HG03095 (cell line): ENCODE measurements around the gene MYL12A.

Source experiments
- ATAC-seq: cut with Tn5 transposase; IDR thresholded peaks from one replicate; pipeline ENCODE4 v1.9.1; 2021; ENCODE audit warnings: moderate library complexity; ENCODE audit not compliant: unreplicated experiment

The MYL12A gene

GRCh38 chr18:3224223-3224622, 23.4 kb upstream of the MYL12A start:
- no peak for ATAC-seq

DNA sequence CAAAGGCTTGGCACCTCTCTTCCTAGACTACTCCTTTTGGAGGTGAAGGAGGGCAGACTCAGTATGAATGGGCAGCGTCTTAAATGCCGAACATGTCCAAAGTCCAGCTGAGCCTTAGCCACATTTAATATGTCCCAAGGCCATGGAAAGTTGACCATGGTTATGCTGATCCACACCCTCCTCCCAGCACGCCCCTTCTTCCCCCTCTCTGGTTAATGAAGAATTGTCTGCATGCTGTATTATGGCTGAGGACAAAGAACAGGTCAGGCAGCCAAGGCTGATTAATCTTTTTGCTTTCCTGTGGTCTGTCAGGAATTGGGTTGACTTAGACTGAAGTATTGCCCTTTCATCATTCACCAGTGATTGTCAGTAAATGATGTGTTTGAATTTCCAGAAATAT, 22.0 kb upstream of the MYL12A start:
- ATAC-seq, result no peak

DNA sequence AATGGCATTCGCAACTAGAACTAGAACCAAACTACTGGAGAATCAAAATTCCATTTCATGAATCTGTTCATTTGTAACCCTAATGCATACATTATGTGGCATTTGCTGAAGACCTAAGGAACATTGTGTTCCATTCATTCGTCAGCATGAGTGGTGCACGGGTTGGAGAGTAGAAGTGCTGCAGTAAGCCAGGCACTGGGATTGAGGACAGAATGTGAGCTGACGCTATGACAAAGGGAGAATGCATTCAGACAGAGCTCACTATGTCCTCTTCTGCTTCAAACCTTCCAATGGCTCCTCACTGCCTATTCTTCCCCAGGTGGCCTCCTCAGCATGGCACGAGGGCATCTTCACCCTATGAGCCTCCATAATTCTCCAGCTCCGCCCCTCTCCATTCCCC, 21.6 kb upstream of the MYL12A start:
- ATAC-seq, result no peak

DNA sequence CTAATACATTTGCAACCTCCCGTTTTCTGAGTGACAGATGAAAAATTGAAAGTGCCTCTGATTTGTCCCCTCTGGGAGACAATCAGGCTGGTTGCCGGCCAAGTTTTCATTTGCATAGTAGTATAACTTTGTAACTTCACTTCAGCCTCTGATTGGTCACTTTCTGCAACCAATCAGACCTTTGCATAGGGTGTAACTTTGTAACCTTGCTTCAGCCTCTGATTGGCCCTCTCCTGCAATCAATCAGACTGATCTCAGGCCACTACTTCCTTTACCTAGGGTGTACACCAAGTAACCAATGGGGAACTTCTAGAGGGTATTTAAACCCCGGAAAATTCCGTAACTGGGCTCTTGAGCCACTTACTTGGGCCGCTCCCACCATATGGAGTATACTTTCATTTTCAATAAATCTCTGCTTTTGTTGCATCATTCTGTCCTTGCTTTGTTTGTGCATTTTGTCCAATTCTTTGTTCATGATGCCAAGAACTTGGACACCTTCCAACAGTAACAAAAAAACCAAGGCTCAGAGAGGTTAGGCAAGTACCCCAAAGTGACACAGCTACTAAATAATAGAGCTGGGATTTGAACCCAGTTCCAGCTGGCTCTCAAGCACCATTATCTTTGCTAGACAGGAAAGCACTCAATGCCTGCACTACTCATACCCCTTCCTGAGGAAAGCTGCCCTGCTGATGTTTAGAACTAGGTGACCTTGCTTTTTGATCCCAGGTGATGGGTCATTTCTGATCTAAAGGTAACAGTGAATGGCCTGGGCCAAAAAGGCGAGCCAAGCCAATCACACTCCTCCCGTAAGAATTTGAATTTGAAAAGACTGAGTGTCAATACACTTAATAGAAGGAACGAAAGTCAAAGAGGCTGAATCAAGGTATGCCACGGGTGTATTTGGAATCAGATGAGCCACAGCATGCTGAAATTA, 16.9 kb upstream of the MYL12A start:
- no peak for ATAC-seq

- no peak for ATAC-seq
Measured at GRCh38 chr18:3233004-3233403, 14.6 kb upstream of the MYL12A start.

- ATAC-seq, result no peak
Measured at GRCh38 chr18:3233433-3234168, 14.0 kb upstream of the MYL12A start.

GRCh38 chr18:3234457-3234856, 13.1 kb upstream of the MYL12A start:
- ATAC-seq, result no peak

GRCh38 chr18:3235846-3236245, 11.8 kb upstream of the MYL12A start:
- no peak for ATAC-seq

- ATAC-seq, result no peak
Measured at GRCh38 chr18:3236470-3236869, 11.1 kb upstream of the MYL12A start.

DNA sequence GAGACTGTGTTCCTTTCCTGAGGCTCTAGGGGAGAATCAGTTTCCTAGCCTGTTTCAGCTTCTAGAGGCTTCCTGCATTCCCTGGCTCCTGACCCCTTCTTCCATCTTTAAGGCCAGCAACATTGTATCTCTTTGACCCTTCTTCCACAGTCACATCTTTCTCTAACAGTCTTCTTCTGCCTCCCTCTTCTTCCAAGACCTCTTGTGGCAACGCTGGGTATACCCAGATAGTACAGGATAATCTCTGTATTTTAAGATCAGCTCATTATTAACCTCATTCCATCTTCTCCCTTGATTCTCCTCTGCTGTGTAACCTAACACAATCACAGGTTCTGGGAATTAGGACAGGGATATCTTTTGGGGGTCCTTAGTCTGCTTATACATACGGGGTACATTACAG, 8.9 kb upstream of the MYL12A start:
- no peak for ATAC-seq

DNA sequence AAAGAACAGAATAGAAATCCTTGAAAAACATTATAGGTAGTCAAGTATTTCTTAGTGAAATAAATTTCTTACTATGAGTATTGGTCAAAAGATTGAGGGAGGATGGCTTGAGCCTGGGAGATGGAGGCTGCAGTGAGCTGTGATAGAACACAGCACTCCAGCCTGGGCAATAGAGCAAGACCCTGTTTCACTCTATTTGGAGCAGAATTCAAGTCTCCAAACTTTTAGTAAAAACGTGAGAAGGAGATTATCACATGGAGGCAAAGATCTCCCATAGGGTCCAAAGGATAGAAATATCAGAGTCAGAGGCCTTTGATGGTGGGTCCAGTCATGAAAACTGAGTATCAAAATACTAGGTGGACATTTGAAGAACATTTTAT, 2.4 kb upstream of the MYL12A start:
- no peak for ATAC-seq

GRCh38 chr18:3245853-3246634, 1.6 kb upstream of the MYL12A start:
- peak; percentile 49 for ATAC-seq

DNA sequence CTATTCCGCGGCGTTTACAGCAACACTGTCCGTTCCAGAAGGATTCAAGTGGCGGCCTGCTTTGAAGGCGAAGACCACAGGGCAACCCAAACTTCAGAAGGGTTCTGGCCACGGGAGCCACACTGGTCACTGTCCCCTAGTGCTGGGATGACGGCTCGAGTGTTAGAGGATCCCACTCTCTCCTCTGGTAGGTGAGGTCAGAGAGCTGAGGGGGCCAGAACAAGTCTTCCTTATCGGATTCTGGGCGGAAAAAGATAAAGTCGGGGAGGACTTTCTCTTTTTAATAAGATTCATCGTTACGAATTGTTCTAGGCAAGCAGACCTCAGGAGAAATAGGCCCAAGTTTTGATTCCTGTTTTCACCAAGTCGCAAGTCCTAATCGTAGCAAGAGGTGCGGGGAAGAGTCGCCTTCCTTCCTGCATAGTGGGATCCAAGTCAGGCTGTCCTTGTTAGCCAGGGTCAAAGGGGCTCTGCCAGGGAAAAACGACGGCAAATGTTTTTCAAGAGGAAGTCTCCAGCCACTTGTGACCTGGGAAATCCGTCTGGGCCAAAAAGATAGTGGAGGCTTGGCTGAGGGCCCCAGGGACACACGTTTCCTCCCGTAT, 864 bp upstream of the MYL12A start:
- ATAC-seq, result peak; percentile 0

DNA sequence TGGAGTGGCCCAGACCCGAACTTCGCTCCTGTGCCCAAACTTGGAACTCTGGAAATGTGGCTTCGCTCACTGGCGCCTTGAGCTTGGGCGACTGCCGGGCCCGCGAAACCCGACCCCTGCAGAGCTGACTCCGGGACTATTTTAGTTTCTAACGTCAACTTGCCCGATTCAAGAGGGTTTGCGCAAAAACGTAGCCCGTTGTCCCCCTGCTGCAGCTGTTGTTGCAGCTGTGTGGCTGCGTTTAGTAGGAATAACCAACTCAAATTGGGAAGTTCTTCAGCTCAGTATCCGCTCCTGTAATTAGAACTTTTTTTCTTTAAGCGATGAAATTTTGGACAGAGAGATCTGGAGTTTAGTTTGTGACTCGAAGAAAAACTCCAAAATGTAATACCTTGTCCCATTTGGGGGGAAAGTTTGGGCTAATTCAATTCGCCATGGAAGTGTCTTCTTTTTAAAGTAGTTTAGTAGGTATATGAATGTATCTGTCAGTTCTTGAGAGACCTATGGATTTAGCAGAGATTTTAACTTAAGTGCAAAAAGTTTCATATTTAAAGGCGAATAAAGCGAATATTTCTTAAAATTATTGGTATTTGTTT, 559 bp downstream of the MYL12A start:
- ATAC-seq, result no peak

DNA sequence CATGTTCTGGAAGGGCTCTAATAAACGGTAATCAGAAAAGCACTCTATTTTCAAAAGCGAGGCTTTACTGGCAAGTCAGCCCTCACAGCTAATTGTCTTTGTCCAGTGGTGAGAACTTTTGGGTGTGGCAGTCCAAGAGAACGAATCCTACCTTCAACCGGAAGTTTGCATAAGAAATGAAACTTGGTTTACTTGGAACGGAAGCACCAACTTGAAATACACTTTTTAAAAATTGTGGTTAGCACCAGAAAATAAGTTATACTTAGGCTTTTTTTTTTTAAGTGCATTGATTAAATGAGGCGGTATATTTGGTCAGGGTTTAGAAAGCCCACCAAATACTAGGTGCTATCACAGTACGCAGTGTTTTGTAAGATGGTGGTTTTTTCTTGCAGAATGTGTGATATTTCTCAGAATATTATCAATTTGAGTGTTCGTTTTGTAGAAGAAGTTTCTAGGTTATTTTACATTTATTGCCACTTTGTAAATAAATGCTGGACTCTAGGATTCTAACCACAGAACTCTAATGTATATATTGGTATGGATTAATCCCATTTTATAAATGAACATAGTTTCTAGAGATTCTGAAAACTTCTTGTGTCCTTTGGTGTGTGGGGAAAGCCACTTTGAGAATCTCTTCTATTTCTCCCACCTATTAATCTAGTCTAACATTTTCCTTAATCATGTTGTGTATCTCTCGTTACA, 1.2 kb downstream of the MYL12A start:
- no peak for ATAC-seq

- no peak for ATAC-seq
Measured at GRCh38 chr18:3250237-3251107, 2.9 kb downstream of the MYL12A start.

GRCh38 chr18:3251249-3251962, 3.8 kb downstream of the MYL12A start:
- no peak for ATAC-seq

GRCh38 chr18:3251963-3252277, 4.3 kb downstream of the MYL12A start:
- ATAC-seq, result no peak

DNA sequence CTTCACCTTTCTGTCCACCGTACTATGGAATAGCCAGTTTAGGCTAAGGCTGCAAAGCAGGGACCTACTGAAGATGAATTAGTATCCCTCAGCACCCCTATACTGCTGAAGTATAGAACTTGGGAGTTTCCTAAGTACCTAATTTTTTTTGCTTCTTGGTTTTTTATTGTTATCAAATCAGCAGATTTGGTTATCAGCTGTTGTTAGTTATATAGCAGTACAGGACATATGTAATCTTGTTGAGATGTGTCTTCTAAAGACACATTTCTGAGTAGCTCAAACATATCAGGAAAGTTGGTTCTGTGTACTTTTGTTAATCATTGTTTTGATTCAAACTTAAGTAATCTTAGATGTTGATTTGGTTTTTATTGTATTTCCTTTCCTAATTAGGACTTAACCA, 5.2 kb downstream of the MYL12A start:
- ATAC-seq, result no peak
